Fibroblast of skin of right quadriceps (primary cell): ENCODE measurements around the gene ARFIP1.
"Not testable (repeated sequence)": the region's sequence is repeated elsewhere in the genome, so short reads cannot be mapped to it uniquely, and the experiment has no call there.

Source experiments
- DNase-seq: peaks from one replicate; pipeline ENCODE4 v3.0.0-alpha.2; 2013

The ARFIP1 gene

GRCh38 chr4:152779513-152780266, at the start of gene ARFIP1, which contains the start of gene TIGD4:
ARFIP1 (plus strand) TSS chr4:152779954; CDS start chr4:152829634, 49,680 bp downstream.
TIGD4 (minus strand) TSS chr4:152779730; CDS start chr4:152771004, 8,726 bp downstream.
- peak; percentile 96 for DNase-seq

- no peak for DNase-seq
Measured at GRCh38 chr4:152731997-152732396, 47.8 kb upstream of the ARFIP1 start.

- no peak for DNase-seq
Measured at GRCh38 chr4:152734015-152734698, 45.6 kb upstream of the ARFIP1 start.

- no peak for DNase-seq
Measured at GRCh38 chr4:152734699-152735050, 45.1 kb upstream of the ARFIP1 start.

- DNase-seq, result peak; percentile 20
Measured at GRCh38 chr4:152735396-152735859, 44.3 kb upstream of the ARFIP1 start.

- no peak for DNase-seq
Measured at GRCh38 chr4:152735906-152736305, 43.8 kb upstream of the ARFIP1 start.

- DNase-seq, result no peak
Measured at GRCh38 chr4:152738827-152739226, 40.9 kb upstream of the ARFIP1 start.

GRCh38 chr4:152747444-152747843, 32.3 kb upstream of the ARFIP1 start:
- no peak for DNase-seq

- no peak for DNase-seq
Measured at GRCh38 chr4:152748619-152749018, 31.1 kb upstream of the ARFIP1 start.

- DNase-seq, result no peak
Measured at GRCh38 chr4:152763796-152764195, 16.0 kb upstream of the ARFIP1 start.

- DNase-seq, result not testable (repeated sequence)
Measured at GRCh38 chr4:152765069-152765737, 14.6 kb upstream of the ARFIP1 start.

- DNase-seq, result no peak
Measured at GRCh38 chr4:152771741-152772533, 7.8 kb upstream of the ARFIP1 start.

- DNase-seq, result no peak
Measured at GRCh38 chr4:152773339-152773738, 6.4 kb upstream of the ARFIP1 start.

- no peak for DNase-seq
Measured at GRCh38 chr4:152773953-152774352, 5.8 kb upstream of the ARFIP1 start.

- peak; percentile 3 for DNase-seq
Measured at GRCh38 chr4:152776352-152776751, 3.4 kb upstream of the ARFIP1 start.

- DNase-seq, result no peak
Measured at GRCh38 chr4:152777488-152777887, 2.3 kb upstream of the ARFIP1 start.

GRCh38 chr4:152778656-152779512, 870 bp upstream of the ARFIP1 start:
- DNase-seq, result peak; percentile 13

- DNase-seq, result peak; percentile 30
Measured at GRCh38 chr4:152780267-152780778, 569 bp downstream of the ARFIP1 start.

GRCh38 chr4:152784490-152785350, 5.0 kb downstream of the ARFIP1 start:
- DNase-seq, result peak; percentile 75
